GM10248 (cell line): ENCODE results near the gene ADGRG3.

ENCODE experiments used
- CTCF ChIA-PET: fragments of 300-600 bp; sonication (Branson Sonifier 250); formaldehyde crosslinking; extraction: SDS; loops from one replicate; lab custom pipeline; 2021; ENCODE audit warnings: antibody characterized with exemption; lab: Yijun Ruan, JAX
- POLR2A ChIA-PET: fragments of 350-650 bp; sonication (Branson Sonifier 250); formaldehyde crosslinking; extraction: SDS; loops from one replicate; lab custom pipeline; 2020; ENCODE audit warnings: antibody characterized with exemption; lab: Yijun Ruan, JAX
- DNase-seq: peaks from one replicate; pipeline ENCODE4 v3.0.0; 2012; ENCODE audit errors: extremely low spot score
- CTCF ChIP-seq: IDR thresholded peaks from 2 replicates; pipeline ENCODE4 v1.5.1; 2012; ENCODE audit warnings: mild to moderate bottlenecking, low read depth; ENCODE audit errors: extremely low read depth, missing control alignments, control extremely low read depth

Gene ADGRG3

DNA sequence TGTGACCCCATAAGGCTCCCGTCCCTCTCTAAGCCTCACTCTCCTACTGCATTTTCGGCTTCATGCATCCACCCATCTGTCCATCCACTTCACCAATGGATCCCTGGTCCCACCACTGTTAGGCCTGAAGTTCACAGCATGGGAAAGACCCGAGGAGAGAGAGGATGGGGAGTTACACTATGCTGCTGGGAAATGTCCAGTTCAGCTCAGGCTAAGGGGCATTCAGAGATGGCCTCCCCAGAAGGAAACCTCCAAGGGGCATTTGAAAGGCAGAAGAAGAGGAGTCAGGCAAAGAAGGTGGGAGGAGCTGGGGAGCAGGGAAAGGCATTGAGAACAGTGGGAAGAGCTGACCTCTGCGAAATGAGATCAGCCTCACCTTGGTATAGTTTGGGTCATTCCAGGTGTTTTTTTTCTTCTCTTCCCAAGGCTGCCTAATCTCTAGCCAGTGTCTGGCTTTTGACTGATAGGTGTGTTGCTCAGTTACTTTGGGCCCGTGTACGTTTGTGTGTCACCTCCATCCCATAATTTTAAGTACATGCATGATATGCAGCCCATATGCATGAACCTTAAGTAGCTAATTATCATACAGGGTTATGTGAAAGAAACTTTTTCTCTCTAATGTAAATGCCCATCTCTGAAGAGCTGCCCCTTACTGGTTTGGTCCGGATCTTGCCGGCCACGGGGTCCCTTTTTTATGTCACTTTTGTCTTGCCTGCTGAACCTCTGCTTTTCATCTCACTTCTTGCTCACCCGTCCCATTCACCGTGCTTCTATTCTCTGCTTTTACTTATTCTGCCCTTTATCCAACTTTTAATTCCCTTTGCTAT is 14.9 kb downstream of the ADGRG3 start:
- CTCF ChIA-PET, result interaction anchor here (1.1 to 1.6 kb wide), 4 partner anchors 11 to 107 kb away, joined by 3 to 5 read pairs (median 4); no protein-coding TSS in a partner anchor
- no peak for TF ChIP-seq CTCF
- no peak for DNase-seq
- POLR2A ChIA-PET, result no interaction called here

DNA sequence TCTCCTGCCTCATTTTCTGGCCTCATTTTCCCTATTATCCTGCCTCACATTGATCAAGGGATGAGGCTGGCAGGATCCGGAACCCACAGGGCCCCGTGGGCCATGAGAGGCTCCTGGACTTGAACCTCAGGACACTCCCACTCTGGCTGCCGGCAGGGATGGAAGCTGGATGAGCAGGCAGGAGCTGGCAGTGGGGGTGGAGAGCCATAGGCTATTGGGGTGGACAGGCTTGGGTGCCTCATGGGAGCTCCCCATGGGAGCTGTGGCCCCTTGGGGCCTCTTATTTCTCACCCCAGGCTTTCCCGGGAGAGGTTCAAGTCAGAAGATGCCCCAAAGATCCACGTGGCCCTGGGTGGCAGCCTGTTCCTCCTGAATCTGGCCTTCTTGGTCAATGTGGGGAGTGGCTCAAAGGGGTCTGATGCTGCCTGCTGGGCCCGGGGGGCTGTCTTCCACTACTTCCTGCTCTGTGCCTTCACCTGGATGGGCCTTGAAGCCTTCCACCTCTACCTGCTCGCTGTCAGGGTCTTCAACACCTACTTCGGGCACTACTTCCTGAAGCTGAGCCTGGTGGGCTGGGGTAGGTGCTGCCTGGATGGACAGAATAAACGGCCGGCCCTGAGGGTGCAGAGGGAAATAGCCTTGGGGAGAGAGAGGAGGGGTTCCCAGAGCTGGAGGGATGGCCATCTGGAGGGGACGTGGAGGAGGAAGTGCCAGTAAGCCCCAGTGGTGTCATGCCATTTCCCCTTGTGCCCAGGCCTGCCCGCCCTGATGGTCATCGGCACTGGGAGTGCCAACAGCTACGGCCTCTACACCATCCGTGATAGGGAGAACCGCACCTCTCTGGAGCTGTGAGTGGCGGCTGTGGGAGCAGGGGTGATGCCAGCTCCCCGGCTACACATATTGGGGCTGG is 15.8 kb downstream of the ADGRG3 start:
- ChIA-PET CTCF (interaction anchor here (1.1 to 2.2 kb wide), 5 partner anchors 10 to 93 kb away, joined by 3 to 6 read pairs (median 4); no protein-coding TSS in a partner anchor), POLR2A (no interaction called here)
- TF ChIP-seq CTCF, result no peak
- no peak for DNase-seq

DNA sequence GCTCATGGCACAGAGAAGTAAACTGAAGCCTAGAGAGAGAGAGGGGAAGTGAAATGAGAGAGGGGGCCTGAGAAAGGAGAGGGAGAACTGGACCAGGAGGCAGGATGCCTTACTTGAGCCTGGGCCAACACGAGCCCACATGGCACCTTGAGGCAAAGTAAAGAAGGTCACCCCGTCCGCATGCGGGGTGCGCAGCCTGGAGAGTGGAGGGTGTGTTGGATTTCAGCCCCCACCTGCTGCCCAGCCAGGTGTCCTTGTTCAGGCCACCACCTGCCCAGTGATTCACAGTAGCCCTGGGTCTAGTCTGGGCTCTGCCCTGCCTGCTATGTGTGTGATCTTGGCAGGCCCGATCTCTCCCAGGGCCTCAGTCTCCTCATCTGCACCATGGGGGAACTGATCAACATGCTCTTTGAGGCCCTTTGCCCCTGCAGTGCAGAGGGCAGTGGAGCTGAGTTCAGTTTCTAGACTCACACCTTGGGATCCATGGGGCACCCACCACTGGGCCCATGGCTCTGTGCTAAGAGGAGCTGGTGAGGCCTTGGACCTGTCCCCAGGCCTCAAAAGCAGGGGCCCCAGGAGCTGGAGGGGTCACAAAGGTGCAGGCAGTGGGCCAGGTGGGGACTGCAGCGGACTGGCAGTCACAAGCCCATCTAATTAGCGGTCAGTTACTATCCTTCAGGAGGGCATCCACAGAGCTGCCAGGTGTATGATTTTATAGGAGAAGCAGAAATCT is 16.7 kb downstream of the ADGRG3 start:
- ChIA-PET CTCF (interaction anchor here (1.1 to 2.2 kb wide), 6 partner anchors 9 to 35 kb away, joined by 3 to 6 read pairs (median 4); partner anchors contain the start of genes ADGRG3 and DRC7), POLR2A (no interaction called here)
- TF ChIP-seq CTCF, result no peak
- no peak for DNase-seq

GRCh38 chr16:57685633-57686032 is 17.5 kb downstream of the ADGRG3 start:
- POLR2A ChIA-PET, result no interaction called here
- CTCF ChIA-PET, result interaction anchor here (1.2 to 2.2 kb wide), 4 partner anchors 9 to 39 kb away, joined by 3 to 6 read pairs (median 4); partner anchors contain the start of genes ADGRG3 and DRC7
- TF ChIP-seq CTCF, result no peak
- DNase-seq, result no peak

DNA sequence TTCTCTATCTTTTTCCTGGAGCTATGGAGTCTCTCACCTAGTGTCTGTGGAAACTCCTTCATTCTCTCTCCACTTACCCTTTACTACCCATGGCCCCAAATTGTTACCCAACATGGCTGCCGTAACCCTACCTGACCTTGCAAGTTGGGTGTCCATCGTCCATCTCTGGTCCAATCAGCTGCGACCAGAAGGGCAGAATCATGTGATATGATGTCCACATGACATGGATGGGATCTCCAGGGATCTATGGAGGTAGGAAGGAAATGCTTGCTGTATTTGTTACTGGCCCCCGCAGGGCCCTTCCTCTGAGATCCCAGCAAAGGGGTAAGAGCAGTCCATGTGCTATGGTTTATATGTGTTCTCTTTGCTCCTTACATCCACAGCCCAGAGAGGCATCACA is 18.5 kb downstream of the ADGRG3 start:
- ChIA-PET POLR2A (no interaction called here), CTCF (interaction anchor here (0.9 to 1.3 kb wide), 2 partner anchors 38 to 40 kb away, joined by 3 read pairs; no protein-coding TSS in a partner anchor)
- TF ChIP-seq CTCF, result no peak
- DNase-seq, result no peak
